Astrocyte (in vitro differentiated cells and primary cell): ENCODE measurements around the gene S100A1. TPM values are rescaled to one million over a fixed set of nuclear protein-coding genes. Genes with fewer than 3 reads are reported as not detected.
A peak's percentile ranks its signal among the peaks of the same experiment; 100 is the strongest.
"Not testable (repeated sequence)": the region's sequence is repeated elsewhere in the genome, so short reads cannot be mapped to it uniquely, and the experiment has no call there.

Source experiments
- DNase-seq: peaks from one replicate; pipeline ENCODE4 v3.0.0-alpha.2; 2010; ENCODE audit warnings: low read depth
- FAIRE-seq: peaks from 2 replicates; lab custom pipeline; 2011; peaks lifted over from hg19 to GRCh38; lab: Jason Lieb, UNC
- H2AFZ ChIP-seq: 2 replicates; pipeline ENCODE4 v1.6.0; 2012; ENCODE audit warnings: low read depth, low read length, inconsistent platforms
- H3K27ac ChIP-seq: 2 replicates; pipeline ENCODE4 v1.5.1; 2011; ENCODE audit warnings: low read depth, low read length, inconsistent platforms
- H3K27me3 ChIP-seq: 2 replicates; pipeline ENCODE4 v1.6.0; 2011; ENCODE audit warnings: low read length, inconsistent platforms; ENCODE audit not compliant: insufficient read depth
- H3K36me3 ChIP-seq: 2 replicates; pipeline ENCODE4 v1.5.1; 2011; ENCODE audit warnings: low read length, inconsistent platforms; ENCODE audit not compliant: insufficient read depth
- H3K4me1 ChIP-seq: 2 replicates; pipeline ENCODE4 v1.5.1; 2011; ENCODE audit warnings: low read length, inconsistent platforms; ENCODE audit not compliant: insufficient read depth
- H3K4me2 ChIP-seq: 2 replicates; pipeline ENCODE4 v1.6.0; 2012; ENCODE audit warnings: low read length, inconsistent platforms
- H3K4me3 ChIP-seq: 2 replicates; pipeline ENCODE4 v1.5.1; 2011; ENCODE audit warnings: low read depth, mild to moderate bottlenecking, low read length, inconsistent platforms; ENCODE audit not compliant: insufficient read depth
- H3K79me2 ChIP-seq: 2 replicates; pipeline ENCODE4 v1.6.0; 2012; ENCODE audit warnings: mild to moderate bottlenecking, low read length, inconsistent platforms; ENCODE audit not compliant: insufficient read depth
- H3K9ac ChIP-seq: 2 replicates; pipeline ENCODE4 v1.6.0; 2012; ENCODE audit warnings: mild to moderate bottlenecking, low read length, inconsistent platforms
- H3K9me3 ChIP-seq: 2 replicates; pipeline ENCODE4 v1.5.1; 2012; ENCODE audit warnings: low read depth, mild to moderate bottlenecking, low read length, inconsistent platforms; ENCODE audit not compliant: insufficient read depth
- H4K20me1 ChIP-seq: 2 replicates; pipeline ENCODE4 v1.6.0; 2012; ENCODE audit warnings: low read length, inconsistent platforms; ENCODE audit not compliant: insufficient read depth
- H3K27ac Mint-ChIP-seq: one replicate; pipeline ENCODE4 v1.8.0; 2021; ENCODE audit warnings: mild to moderate bottlenecking, mixed read lengths; ENCODE audit not compliant: unreplicated experiment
- H3K27me3 Mint-ChIP-seq: one replicate; pipeline ENCODE4 v1.8.0; 2021; ENCODE audit warnings: low read depth, mixed read lengths; ENCODE audit not compliant: unreplicated experiment
- H3K36me3 Mint-ChIP-seq: one replicate; pipeline ENCODE4 v1.8.0; 2021; ENCODE audit warnings: low read depth, mixed read lengths; ENCODE audit not compliant: unreplicated experiment
- H3K4me1 Mint-ChIP-seq: one replicate; pipeline ENCODE4 v1.8.0; 2021; ENCODE audit warnings: low read depth, mixed read lengths; ENCODE audit not compliant: unreplicated experiment
- H3K4me3 Mint-ChIP-seq: one replicate; pipeline ENCODE4 v1.8.0; 2021; ENCODE audit warnings: mild to moderate bottlenecking, moderate library complexity, mixed read lengths; ENCODE audit not compliant: unreplicated experiment
- H3K9me3 Mint-ChIP-seq: one replicate; pipeline ENCODE4 v1.8.0; 2021; ENCODE audit warnings: mild to moderate bottlenecking, mixed read lengths; ENCODE audit not compliant: unreplicated experiment
- CTCF ChIP-seq: IDR thresholded peaks from 2 replicates; pipeline ENCODE4 v1.5.1; 2011; ENCODE audit warnings: low read depth, mild to moderate bottlenecking, inconsistent platforms, low read length, moderate library complexity; ENCODE audit not compliant: insufficient read depth
- EZH2 ChIP-seq: IDR thresholded peaks from 2 replicates; pipeline ENCODE4 v1.6.1; 2012; ENCODE audit warnings: mild to moderate bottlenecking, low read length, inconsistent platforms; ENCODE audit not compliant: insufficient read depth
- total RNA-seq: library from RNA; stranded (reverse); gene quantifications from 2 replicates; pipeline ENCODE4 v1.2.1, GENCODE V29; 2021

Gene S100A1
- total RNA-seq, 1 donor from 2014 or later: 1.7 TPM

- H3K27me3 Mint-ChIP-seq: no peaks in the 10 kb centered on the region
- Histone ChIP-seq H3K27ac (peak overlapping the region; percentile 91), H3K27me3 (no peaks in the 10 kb centered on the region), H2AFZ (peak overlapping the region; percentile 38), H3K9ac (peak overlapping the region; percentile 97), H3K4me3 (peak overlapping the region; percentile 94), H3K79me2 (peaks cover 43% of the 10 kb centered on the region), H3K9me3 (no peaks in the 10 kb centered on the region), H3K36me3 (peaks cover 35% of the 10 kb centered on the region), H3K4me1 (peaks cover 17% of the 10 kb centered on the region), H3K4me2 (peak overlapping the region; percentile 97), H4K20me1 (peaks cover 39% of the 10 kb centered on the region)
- no peak for TF ChIP-seq EZH2
- TF ChIP-seq CTCF: no peak
- no peaks in the 10 kb centered on the region for H3K9me3 Mint-ChIP-seq
- FAIRE-seq (no peak), DNase-seq (no peak)
- no peak overlapping the region for H3K4me3 Mint-ChIP-seq
- no peak overlapping the region for H3K27ac Mint-ChIP-seq
- peaks cover 11% of the 10 kb centered on the region for H3K36me3 Mint-ChIP-seq
- H3K4me1 Mint-ChIP-seq: peaks cover 11% of the 10 kb centered on the region
Measured at GRCh38 chr1:153670257-153670858, 42.1 kb downstream of the S100A1 start.

GRCh38 chr1:153670859-153671627, 42.8 kb downstream of the S100A1 start, which contains the start of gene ILF2:
TSS of gene ILF2 (minus strand) at chr1:153670993. CDS start at chr1:153670922, 71 bp downstream.
- Histone ChIP-seq H3K27ac (peak within 1 kb of the TSS; percentile 91), H3K9me3 (no peaks in the 10 kb centered on the region), H3K4me3 (peak within 1 kb of the TSS; percentile 94), H2AFZ (peak within 1 kb of the TSS; percentile 64), H3K36me3 (peaks cover 29% of the 10 kb centered on the region), H4K20me1 (peaks cover 36% of the 10 kb centered on the region), H3K4me1 (peaks cover 17% of the 10 kb centered on the region), H3K79me2 (peaks cover 43% of the 10 kb centered on the region), H3K9ac (peak within 1 kb of the TSS; percentile 97), H3K27me3 (no peaks in the 10 kb centered on the region), H3K4me2 (peak within 1 kb of the TSS; percentile 97)
- Mint-ChIP-seq H3K27ac (no peak within 1 kb of the TSS), H3K36me3 (peaks cover 11% of the 10 kb centered on the region), H3K4me1 (peaks cover 11% of the 10 kb centered on the region), H3K27me3 (no peaks in the 10 kb centered on the region), H3K4me3 (no peak within 1 kb of the TSS), H3K9me3 (no peaks in the 10 kb centered on the region)
- TF ChIP-seq EZH2 (no peak), CTCF (no peak)
- DNase-seq (peak; percentile 100), FAIRE-seq (peak; percentile 98)

GRCh38 chr1:153671628-153672353, 43.6 kb downstream of the S100A1 start:
- H4K20me1 ChIP-seq: peaks cover 28% of the 10 kb centered on the region
- H3K4me3 ChIP-seq: peak overlapping the region; percentile 34
- peaks cover 17% of the 10 kb centered on the region for H3K4me1 ChIP-seq
- H3K4me1 Mint-ChIP-seq: peaks cover 11% of the 10 kb centered on the region
- not testable (repeated sequence) for H3K4me3 Mint-ChIP-seq, H3K27me3 ChIP-seq, FAIRE-seq, H3K9me3 Mint-ChIP-seq, H3K27me3 Mint-ChIP-seq, DNase-seq, H3K27ac Mint-ChIP-seq, H3K9me3 ChIP-seq
- peaks cover 11% of the 10 kb centered on the region for H3K36me3 Mint-ChIP-seq
- peaks cover 23% of the 10 kb centered on the region for H3K36me3 ChIP-seq
- peak overlapping the region; percentile 64 for H3K27ac ChIP-seq
- H3K4me2 ChIP-seq: peak overlapping the region; percentile 71
- peaks cover 40% of the 10 kb centered on the region for H3K79me2 ChIP-seq
- peak overlapping the region; percentile 64 for H2AFZ ChIP-seq
- H3K9ac ChIP-seq: peak overlapping the region; percentile 45
